GM12801 (cell line): ENCODE measurements around the gene PEX14.

Experiments used
- CTCF ChIP-seq: IDR thresholded peaks from one replicate; pipeline ENCODE4 v1.5.1; 2011; ENCODE audit warnings: control low read depth; ENCODE audit not compliant: insufficient read length; ENCODE audit errors: extremely low read depth

The PEX14 gene

GRCh38 chr1:10521537-10522157 lies 46.9 kb downstream of the PEX14 start:
- no peak for TF ChIP-seq CTCF

GRCh38 chr1:10522322-10522860 lies 47.6 kb downstream of the PEX14 start:
- TF ChIP-seq CTCF: no peak

GRCh38 chr1:10525208-10525607 lies 50.5 kb downstream of the PEX14 start:
- no peak for TF ChIP-seq CTCF

- TF ChIP-seq CTCF: no peak
Observed at GRCh38 chr1:10528066-10529014, 53.6 kb downstream of the PEX14 start.

- no peak for TF ChIP-seq CTCF
Observed at GRCh38 chr1:10529091-10529490, 54.3 kb downstream of the PEX14 start.

- TF ChIP-seq CTCF: no peak
Observed at GRCh38 chr1:10529765-10530164, 55.0 kb downstream of the PEX14 start.

- no peak for TF ChIP-seq CTCF
Observed at GRCh38 chr1:10530281-10530740, 55.6 kb downstream of the PEX14 start.
